Stimulated activated CD4-positive, alpha-beta T cell treated with anti-CD3 and anti-CD28 coated beads, Interleukin-12 subunit alpha, Interleukin-12 subunit beta, amount 100 ng/mL, for 24 hours (primary cell): Measurements from ENCODE around the gene SOX18.
A peak's percentile ranks its signal among the peaks of the same experiment; 100 is the strongest.
"Not testable (repeated sequence)": the region's sequence is repeated elsewhere in the genome, so short reads cannot be mapped to it uniquely, and the experiment has no call there.

ENCODE experiments used
- DNase-seq, 2 experiments: peaks; one replicate each; pipeline ENCODE4 v3.0.0-alpha.2; 2020; ENCODE audit warnings: low read depth in 2 of 2

The SOX18 gene

GRCh38 chr20:64049060-64049877, at the start of gene SOX18:
Gene SOX18, minus strand, starts transcription at chr20:64049639. Its CDS starts 123 bp downstream, at chr20:64049516.
- DNase-seq, result no peak

GRCh38 chr20:64098471-64099013, 49.1 kb upstream of the SOX18 start:
- DNase-seq, result no peak

DNA sequence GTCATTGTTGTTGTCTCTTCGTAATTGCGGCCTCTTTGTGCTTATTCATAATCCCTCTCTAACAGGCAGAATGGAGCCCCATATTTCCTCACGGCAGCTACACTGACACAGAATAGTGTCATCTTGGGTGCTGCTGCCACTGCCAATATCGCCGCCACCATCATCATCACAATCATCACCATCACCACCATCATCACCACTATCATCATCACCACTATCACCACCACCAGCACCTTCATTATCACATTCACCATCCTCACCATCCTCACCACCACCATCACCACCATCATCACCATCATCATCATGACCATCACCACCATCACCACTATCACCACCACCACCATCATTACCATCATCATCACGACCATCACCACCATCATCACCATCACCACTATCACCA, 47.1 kb upstream of the SOX18 start:
- no peak for DNase-seq

- DNase-seq, result no peak
These were observed 46.5 kb upstream of the SOX18 start for GRCh38 chr20:64095927-64096326.

DNA sequence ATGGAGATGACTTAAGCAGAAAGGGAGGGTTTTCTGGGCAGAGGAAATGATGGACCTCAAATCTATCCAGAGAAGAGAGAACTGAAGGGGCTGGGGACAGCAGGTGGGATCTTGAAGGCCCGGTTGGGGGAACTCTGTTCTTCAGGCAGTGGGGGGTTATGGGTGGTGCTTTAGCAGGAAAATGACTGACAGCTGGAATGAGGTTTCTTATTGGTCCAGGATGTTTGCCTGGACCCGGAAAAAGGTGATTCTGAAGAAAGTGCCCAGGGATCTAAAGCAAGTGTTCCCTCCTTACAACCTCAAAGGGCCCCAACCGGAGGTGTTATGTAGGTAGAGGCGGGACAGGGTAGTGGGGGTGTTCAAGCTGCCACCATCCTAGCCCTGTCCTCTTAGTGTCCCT, 46.0 kb upstream of the SOX18 start:
- DNase-seq, result no peak

- no peak for DNase-seq
These were observed 43.6 kb upstream of the SOX18 start for GRCh38 chr20:64093013-64093503.

DNA sequence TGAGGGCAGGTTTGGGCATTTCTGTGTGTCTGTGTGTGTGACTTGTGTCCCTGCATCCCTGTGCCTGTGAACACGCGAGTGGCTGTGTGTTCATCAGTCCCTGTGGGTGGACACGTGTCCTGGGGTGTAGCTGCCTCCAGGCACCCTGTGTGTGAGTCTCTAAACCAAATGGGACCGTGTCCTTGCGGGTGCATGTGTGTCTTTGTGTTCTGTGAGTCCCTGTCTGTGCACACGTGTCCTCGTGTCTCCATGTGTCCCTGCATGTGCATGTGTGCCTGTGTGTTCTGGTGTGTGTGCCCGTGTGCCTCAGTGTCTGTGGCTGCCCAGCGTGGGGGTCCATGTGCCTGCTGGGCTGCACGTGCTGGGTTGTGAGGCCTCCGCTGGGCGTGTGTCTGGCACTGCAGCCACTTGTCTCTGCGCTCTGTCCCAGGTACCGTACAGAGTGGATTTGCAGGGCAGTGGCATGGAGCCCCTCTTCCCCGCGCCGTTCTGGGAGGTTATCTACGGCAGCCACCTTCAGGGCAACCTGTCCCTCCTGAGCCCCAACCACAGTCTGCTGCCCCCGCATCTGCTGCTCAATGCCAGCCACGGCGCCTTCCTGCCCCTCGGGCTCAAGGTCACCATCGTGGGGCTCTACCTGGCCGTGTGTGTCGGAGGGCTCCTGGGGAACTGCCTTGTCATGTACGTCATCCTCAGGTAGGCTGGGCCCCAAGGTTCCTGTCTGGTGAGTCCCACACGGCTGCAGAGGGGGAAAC, 43.0 kb upstream of the SOX18 start:
- DNase-seq, result no peak

GRCh38 chr20:64091770-64092169, 42.3 kb upstream of the SOX18 start:
- DNase-seq, result no peak

GRCh38 chr20:64091340-64091739, 41.9 kb upstream of the SOX18 start:
- no peak for DNase-seq

GRCh38 chr20:64090165-64090564, 40.7 kb upstream of the SOX18 start:
- DNase-seq, result no peak

DNA sequence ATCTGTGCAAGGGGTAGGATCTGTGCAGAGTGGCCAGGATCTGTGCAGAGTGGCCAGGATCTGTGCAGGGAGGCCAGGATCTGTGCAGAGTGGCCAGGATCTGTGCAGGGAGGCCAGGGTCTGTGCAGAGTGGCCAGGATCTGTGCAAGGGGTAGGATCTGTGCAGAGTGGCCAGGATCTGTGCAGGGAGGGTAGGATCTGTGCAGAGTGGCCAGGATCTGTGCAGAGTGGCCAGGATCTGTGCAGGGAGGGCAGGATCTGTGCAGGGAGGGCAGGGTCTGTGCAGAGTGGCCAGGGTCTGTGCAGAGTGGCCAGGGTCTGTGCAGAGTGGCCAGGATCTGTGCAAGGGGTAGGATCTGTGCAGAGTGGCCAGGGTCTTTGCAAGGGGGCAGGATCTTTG, 39.1 kb upstream of the SOX18 start:
- DNase-seq, result not testable (repeated sequence)

DNA sequence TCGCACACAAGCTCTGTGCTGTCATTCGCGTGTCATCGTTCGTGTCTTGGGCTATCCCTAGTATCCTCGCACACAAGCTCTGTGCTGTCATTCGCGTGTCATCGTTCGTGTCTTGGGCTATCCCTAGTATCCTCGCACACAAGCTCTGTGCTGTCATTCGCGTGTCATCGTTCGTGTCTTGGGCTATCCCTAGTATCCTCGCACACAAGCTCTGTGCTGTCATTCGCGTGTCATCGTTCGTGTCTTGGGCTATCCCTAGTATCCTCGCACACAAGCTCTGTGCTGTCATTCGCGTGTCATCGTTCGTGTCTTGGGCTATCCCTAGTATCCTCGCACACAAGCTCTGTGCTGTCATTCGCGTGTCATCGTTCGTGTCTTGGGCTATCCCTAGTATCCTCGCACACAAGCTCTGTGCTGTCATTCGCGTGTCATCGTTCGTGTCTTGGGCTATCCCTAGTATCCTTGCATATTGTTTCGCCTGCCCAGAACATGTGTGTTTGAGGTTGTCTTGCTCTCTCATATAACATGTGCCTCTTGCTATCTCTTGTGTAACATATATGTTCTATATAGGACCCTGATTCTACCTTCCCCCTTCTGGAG, 37.9 kb upstream of the SOX18 start:
- not testable (repeated sequence) for DNase-seq

- no peak for DNase-seq
These were observed 37.4 kb upstream of the SOX18 start for GRCh38 chr20:64086801-64087200.

- DNase-seq, result no peak
These were observed 35.3 kb upstream of the SOX18 start for GRCh38 chr20:64084685-64085152.

- DNase-seq, result no peak
These were observed 34.6 kb upstream of the SOX18 start, which contains the start of gene LKAAEAR1 for GRCh38 chr20:64083804-64084684. Gene LKAAEAR1, minus strand, starts transcription at chr20:64084398. Its CDS starts 179 bp downstream, at chr20:64084219.

DNA sequence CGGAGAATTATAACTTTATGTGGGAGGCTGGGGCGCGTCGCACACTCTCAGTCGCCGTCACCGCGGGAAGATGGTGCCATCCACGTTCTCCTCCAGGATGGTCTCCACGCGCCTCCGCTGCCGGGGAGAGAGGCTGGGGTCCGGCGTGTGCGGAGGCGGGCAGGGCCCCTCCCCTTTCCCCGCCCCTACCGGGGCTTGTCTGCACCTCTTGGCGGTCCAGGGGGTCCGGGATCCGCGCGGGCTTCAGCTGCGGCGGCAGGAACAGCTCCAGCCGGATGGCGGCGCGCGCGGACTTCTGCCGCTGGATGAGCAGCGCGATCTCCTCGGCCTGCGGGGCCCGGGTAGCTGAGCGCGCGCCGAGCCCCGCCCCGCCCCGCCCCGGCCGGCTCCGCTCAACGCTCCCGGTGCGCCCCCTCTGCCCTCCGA, 34.0 kb upstream of the SOX18 start:
- DNase-seq, result peak; percentile 50 to 61

- no peak for DNase-seq
These were observed 33.5 kb upstream of the SOX18 start for GRCh38 chr20:64082820-64083377.

DNA sequence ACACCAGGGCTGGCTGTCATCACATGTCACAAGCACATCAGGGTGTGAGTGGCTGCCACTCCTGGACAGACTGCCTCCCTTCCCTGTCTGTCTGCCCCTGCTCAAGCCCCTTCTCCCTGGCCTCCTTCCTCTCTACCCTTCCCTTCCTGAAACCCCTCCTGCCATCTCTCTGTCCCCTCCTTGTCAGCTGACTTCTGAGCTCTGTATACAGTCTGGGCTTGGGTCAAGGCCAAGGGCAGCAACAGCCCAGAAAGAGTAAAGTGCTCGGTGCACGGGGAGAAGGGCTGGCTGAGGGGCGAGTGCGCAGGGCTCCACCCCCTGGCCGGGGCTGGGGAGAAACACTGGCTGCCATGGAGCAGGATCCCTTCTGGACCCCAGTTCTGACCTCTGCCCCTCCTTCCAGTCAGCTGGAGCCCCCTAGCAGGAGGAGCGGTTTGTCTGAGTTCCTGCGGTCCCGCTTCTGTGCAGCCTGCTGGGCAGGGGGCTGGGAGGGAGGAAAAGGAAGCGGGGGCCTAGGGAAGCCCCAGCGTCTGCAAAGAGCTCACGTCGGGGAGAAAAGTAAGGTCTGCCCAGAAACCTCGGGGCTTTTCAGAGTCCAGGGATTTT, 32.8 kb upstream of the SOX18 start:
- DNase-seq, result no peak

GRCh38 chr20:64081624-64081964, 32.2 kb upstream of the SOX18 start:
- no peak for DNase-seq
